OCI-LY7 (cell line): ENCODE results near the gene ZFR2.

Source experiments
- CTCF ChIP-seq: fragments of 200-600 bp; sonication (generic); conservative IDR thresholded peaks from 2 replicates; pipeline ENCODE4 v1.5.1; 2014; ENCODE audit warnings: mild to moderate bottlenecking, antibody characterized with exemption, low read length, moderate library complexity, mixed read lengths
- EZH2phosphoT487 ChIP-seq: fragments of 200-600 bp; sonication (generic); IDR thresholded peaks from 2 replicates; pipeline ENCODE4 v1.6.1; 2018; ENCODE audit warnings: low read depth, borderline replicate concordance, mild to moderate bottlenecking, mixed run types, antibody characterized with exemption, low read length, moderate library complexity, mixed read lengths

- TF ChIP-seq CTCF (no peak), EZH2phosphoT487 (no peak)
Observed at GRCh38 chr19:3826163-3826562, 42.7 kb downstream of the ZFR2 start.
